Ammon's horn (tissue), 1 donor: ENCODE measurements around the gene DDI2.
"Not testable (repeated sequence)": the region's sequence is repeated elsewhere in the genome, so short reads cannot be mapped to it uniquely, and the experiment has no call there.

Experiments used
- DNase-seq: peaks from one replicate; pipeline ENCODE4 v3.0.0-alpha.2; 2016; ENCODE audit warnings: low spot score

Gene DDI2

GRCh38 chr1:15617173-15618076, at the start of gene DDI2:
Gene DDI2 (plus strand): TSS chr1:15617458. CDS start chr1:15617671, 213 bp downstream.
- peak; percentile 98 for DNase-seq

- no peak for DNase-seq
Measured at GRCh38 chr1:15568387-15569073, 48.7 kb upstream of the DDI2 start.

GRCh38 chr1:15570861-15571260, 46.4 kb upstream of the DDI2 start:
- DNase-seq: no peak

- DNase-seq: no peak
Measured at GRCh38 chr1:15571266-15571665, 46.0 kb upstream of the DDI2 start.

- DNase-seq: peak; percentile 56
Measured at GRCh38 chr1:15573477-15573876, 43.8 kb upstream of the DDI2 start.

GRCh38 chr1:15574741-15575140, 42.5 kb upstream of the DDI2 start:
- peak; percentile 62 for DNase-seq

- no peak for DNase-seq
Measured at GRCh38 chr1:15575549-15576150, 41.6 kb upstream of the DDI2 start.

- DNase-seq: peak; percentile 46
Measured at GRCh38 chr1:15577691-15578090, 39.6 kb upstream of the DDI2 start.

- DNase-seq: peak; percentile 34
Measured at GRCh38 chr1:15578921-15579682, 38.2 kb upstream of the DDI2 start.

GRCh38 chr1:15579683-15580047, 37.6 kb upstream of the DDI2 start:
- peak; percentile 32 for DNase-seq

GRCh38 chr1:15583016-15583706, 34.1 kb upstream of the DDI2 start:
- no peak for DNase-seq

GRCh38 chr1:15584489-15585363, 32.5 kb upstream of the DDI2 start, which contains the start of gene AGMAT:
Gene AGMAT (minus strand): TSS chr1:15585051. CDS start chr1:15584967, 84 bp downstream.
- no peak for DNase-seq

- peak; percentile 14 for DNase-seq
Measured at GRCh38 chr1:15592285-15592684, 25.0 kb upstream of the DDI2 start.

- DNase-seq: no peak
Measured at GRCh38 chr1:15595809-15596617, 21.2 kb upstream of the DDI2 start.

- no peak for DNase-seq
Measured at GRCh38 chr1:15598436-15598835, 18.8 kb upstream of the DDI2 start.

GRCh38 chr1:15603050-15603965, 13.9 kb upstream of the DDI2 start:
- DNase-seq: peak; percentile 99

- DNase-seq: not testable (repeated sequence)
Measured at GRCh38 chr1:15603966-15604282, 13.3 kb upstream of the DDI2 start.

- not testable (repeated sequence) for DNase-seq
Measured at GRCh38 chr1:15604400-15604799, 12.9 kb upstream of the DDI2 start.
